ENCODE data around the gene APOL1. TPM values are rescaled to one million over a fixed set of nuclear protein-coding genes. Genes with fewer than 3 reads are reported as not detected.

The APOL1 gene
- total RNA-seq, 6 experiments from 2014 or later = 85.1 to 299 (median 119) TPM

GRCh38 chr22:36284171-36284571 is 31.2 kb downstream of the APOL1 start:
- intact Hi-C loops (cut with DNase I) = loop anchor here (10.0 kb wide), 2 partner anchors 49 to 89 kb away; partner anchors contain the start of gene APOL2 (in 2 of the 2)
- 93% methylated on average over 8 of the region's 24 CpGs for WGBS (ENCODE audit: insufficient coverage, low coverage, low lambda C conversion rate, missing lambda C conversion rate)
- TF ChIP-seq POLR2A (IDR thresholded peaks at IDR 0.05) = no peak

GRCh38 chr22:36285017-36285416 is 32.1 kb downstream of the APOL1 start:
- WGBS (ENCODE audit: insufficient coverage, low coverage, low lambda C conversion rate, missing lambda C conversion rate) = 56% methylated on average over 6 of the region's 12 CpGs
- Histone ChIP-seq H3K4me1 (peaks cover 0 to 27% (median 13%) of the 10 kb centered on the region in 4 donors), H3K4me3 (no peak overlapping the region), H3K9me3 (no peaks in the 10 kb centered on the region), H3K27ac (peak overlapping the region in 2 of 3 donors; percentile 61 to 66), H3K36me3 (peaks cover 36 to 84% (median 59%) of the 10 kb centered on the region in 4 donors), H3K27me3 (no peaks in the 10 kb centered on the region)
- ATAC-seq = peak in 3 of 4 donors; percentile 0 to 19 (median 7)
- intact Hi-C loops (cut with DNase I) = loop anchor here (5.0 to 10.0 kb wide), 3 partner anchors 50 to 138 kb away; partner anchors contain the start of gene APOL2 (in 2 of the 2)
- no peak for TF ChIP-seq CTCF (IDR thresholded peaks at IDR 0.05)
- no peak for DNase-seq

More at GRCh38 chr22:36284171-36284571, 31.2 kb downstream of the APOL1 start:
- H3K9me3 ChIP-seq = no peaks in the 10 kb centered on the region
- no peak for ATAC-seq
- peaks cover 31 to 76% (median 52%) of the 10 kb centered on the region in 4 donors for H3K36me3 ChIP-seq
- H3K27ac ChIP-seq = no peak overlapping the region
- peaks cover 0 to 34% (median 16%) of the 10 kb centered on the region in 4 donors for H3K4me1 ChIP-seq
- no peak overlapping the region for H3K4me3 ChIP-seq
- no peaks in the 10 kb centered on the region for H3K27me3 ChIP-seq
- DNase-seq = no peak

GRCh38 chr22:36285545-36285944 is 32.6 kb downstream of the APOL1 start:
- peak in 2 of 3 donors; percentile 75 to 80 for DNase-seq
- intact Hi-C loops (cut with DNase I) = loop anchor here (5.0 to 10.0 kb wide), 3 partner anchors 51 to 138 kb away; partner anchors contain the start of gene APOL2 (in 2 of the 2)
- TF ChIP-seq CTCF (IDR thresholded peaks at IDR 0.05) = no peak
- no peak for TF ChIP-seq POLR2A (IDR thresholded peaks at IDR 0.05)
- ATAC-seq = peak in 3 of 4 donors; percentile 32 to 66 (median 58)
- H3K27ac ChIP-seq = peak overlapping the region in 2 of 3 donors; percentile 61 to 66
- H3K9me3 ChIP-seq = no peaks in the 10 kb centered on the region
- no peak overlapping the region for H3K4me3 ChIP-seq
- peaks cover 36 to 84% (median 59%) of the 10 kb centered on the region in 4 donors for H3K36me3 ChIP-seq
- H3K4me1 ChIP-seq = peaks cover 0 to 23% (median 11%) of the 10 kb centered on the region in 4 donors
- 60% methylated on average over 1 of the region's 21 CpGs for WGBS (ENCODE audit: insufficient coverage, low coverage, low lambda C conversion rate, missing lambda C conversion rate)
- H3K27me3 ChIP-seq = no peaks in the 10 kb centered on the region

- H3K36me3 ChIP-seq = peaks cover 36 to 80% (median 57%) of the 10 kb centered on the region in 4 donors
- intact Hi-C loops (cut with DNase I) = loop anchor here (5.0 to 10.0 kb wide), 3 partner anchors 52 to 139 kb away; partner anchors contain the start of gene APOL2 (in 2 of the 2)
- no peaks in the 10 kb centered on the region for H3K27me3 ChIP-seq
- H3K9me3 ChIP-seq = no peaks in the 10 kb centered on the region
- no peak overlapping the region for H3K4me3 ChIP-seq
- TF ChIP-seq POLR2A (IDR thresholded peaks at IDR 0.05) (no peak), CTCF (IDR thresholded peaks at IDR 0.05) (peak; percentile 80 to 98 (median 94))
- 23% methylated on average over 6 of the region's 28 CpGs for WGBS (ENCODE audit: insufficient coverage, low coverage, low lambda C conversion rate, missing lambda C conversion rate)
- peak overlapping the region in 2 of 3 donors; percentile 61 to 66 for H3K27ac ChIP-seq
- H3K4me1 ChIP-seq = peaks cover 0 to 16% (median 8%) of the 10 kb centered on the region in 4 donors
- peak; percentile 75 to 91 (median 90) for ATAC-seq
- DNase-seq = peak; percentile 69 to 85 (median 84)
Observed at GRCh38 chr22:36286096-36286957, 33.4 kb downstream of the APOL1 start.

Data from right lobe of liver (tissue), 6 donors.